Measurements from ENCODE around the gene APPL1.

Gene APPL1, protein sequence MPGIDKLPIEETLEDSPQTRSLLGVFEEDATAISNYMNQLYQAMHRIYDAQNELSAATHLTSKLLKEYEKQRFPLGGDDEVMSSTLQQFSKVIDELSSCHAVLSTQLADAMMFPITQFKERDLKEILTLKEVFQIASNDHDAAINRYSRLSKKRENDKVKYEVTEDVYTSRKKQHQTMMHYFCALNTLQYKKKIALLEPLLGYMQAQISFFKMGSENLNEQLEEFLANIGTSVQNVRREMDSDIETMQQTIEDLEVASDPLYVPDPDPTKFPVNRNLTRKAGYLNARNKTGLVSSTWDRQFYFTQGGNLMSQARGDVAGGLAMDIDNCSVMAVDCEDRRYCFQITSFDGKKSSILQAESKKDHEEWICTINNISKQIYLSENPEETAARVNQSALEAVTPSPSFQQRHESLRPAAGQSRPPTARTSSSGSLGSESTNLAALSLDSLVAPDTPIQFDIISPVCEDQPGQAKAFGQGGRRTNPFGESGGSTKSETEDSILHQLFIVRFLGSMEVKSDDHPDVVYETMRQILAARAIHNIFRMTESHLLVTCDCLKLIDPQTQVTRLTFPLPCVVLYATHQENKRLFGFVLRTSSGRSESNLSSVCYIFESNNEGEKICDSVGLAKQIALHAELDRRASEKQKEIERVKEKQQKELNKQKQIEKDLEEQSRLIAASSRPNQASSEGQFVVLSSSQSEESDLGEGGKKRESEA

GRCh38 chr3:57227204-57227929 is at the start of gene APPL1:
Gene APPL1, plus strand, starts transcription at chr3:57227729. Its CDS starts 155 bp downstream, at chr3:57227884.
- peak; percentile 98 for DNase-seq (ENCODE audit: low read depth, low spot score)

DNA sequence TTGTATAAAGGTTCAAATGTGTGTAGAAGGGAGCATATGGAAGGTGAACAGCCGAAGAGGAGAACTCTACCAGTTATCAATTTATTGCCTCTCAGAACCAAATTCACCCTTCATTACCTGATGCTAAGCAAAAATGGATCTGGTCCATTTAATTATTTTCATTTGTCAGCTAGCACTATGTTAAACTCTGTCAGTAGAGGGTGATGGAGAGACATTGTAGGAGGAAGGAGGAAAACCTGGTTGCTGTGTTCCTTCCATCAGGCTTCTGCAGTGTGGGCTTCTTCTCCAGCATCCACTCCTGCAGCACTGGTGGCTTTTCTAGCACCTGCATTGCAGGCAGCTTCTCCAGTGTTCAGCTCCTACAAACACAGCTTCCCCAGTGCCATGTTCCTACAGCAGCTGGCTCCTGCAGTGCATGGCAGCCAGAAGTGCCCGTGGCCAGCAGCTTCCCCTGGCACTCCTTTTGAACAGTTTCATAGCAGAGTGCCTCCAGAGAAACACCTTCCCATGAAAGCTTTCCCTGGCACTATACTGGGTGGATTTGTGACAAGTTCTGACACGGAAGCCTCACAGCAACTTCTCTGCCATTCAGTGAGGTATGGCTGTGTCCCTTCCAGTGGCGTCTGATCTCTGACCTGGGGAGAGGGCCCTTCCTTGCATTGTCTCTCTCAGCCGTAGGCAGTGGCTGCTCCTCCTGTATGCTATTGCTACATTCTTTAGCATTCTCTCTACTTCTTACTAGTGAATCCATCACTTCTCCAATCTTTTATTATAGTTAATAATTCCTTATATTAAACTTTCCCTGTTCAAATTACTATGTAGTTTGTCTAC is 47.7 kb upstream of the APPL1 start:
- DNase-seq (ENCODE audit: low read depth, low spot score) = peak; percentile 48

DNA sequence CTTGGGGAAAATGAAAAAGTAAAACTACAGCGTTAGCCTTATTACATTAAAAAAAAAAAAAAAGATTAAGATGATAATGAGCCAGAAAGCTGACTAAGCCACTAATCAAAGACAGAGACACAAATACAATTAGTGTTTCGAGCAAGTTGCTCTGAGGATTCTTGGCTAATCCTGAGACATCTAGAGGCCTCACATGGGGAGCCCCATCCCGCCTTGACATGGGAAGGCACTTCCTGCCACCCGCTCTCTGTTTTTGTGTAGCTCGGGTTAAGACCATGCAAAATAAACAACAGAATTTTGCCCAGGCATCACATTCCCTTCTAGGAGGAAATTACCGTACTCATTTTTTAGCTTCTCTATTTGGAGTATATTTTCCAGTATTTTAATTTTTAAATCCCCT is 43.0 kb upstream of the APPL1 start:
- no peak for DNase-seq (ENCODE audit: low read depth, low spot score)

- DNase-seq (ENCODE audit: low read depth, low spot score) = no peak
These were observed 35.5 kb upstream of the APPL1 start for GRCh38 chr3:57192028-57192427.

- no peak for DNase-seq (ENCODE audit: low read depth, low spot score)
These were observed 32.9 kb upstream of the APPL1 start for GRCh38 chr3:57194641-57195040.

DNA sequence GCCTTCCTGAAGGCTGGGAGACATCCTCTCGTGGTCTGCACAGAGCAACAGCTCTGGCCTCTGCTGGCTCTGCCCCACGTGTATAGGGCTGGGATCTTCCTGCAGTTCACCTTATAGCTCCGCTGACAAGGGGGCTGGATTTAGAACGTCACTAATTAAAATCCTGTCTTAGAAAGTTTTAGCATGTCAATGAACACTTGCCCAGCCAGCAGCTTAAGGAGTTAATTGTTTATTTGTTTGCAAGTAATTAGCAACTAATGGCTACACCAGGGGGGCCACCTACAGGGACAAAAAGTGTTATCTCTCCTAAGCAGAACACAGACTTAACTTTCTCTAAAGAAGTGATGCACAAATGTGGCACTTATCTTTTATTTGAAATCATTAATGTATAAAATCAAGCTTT is 27.6 kb upstream of the APPL1 start, which contains the start of gene HESX1:
Gene HESX1 (minus strand): TSS at position 84 of the 403 bp plus-strand sequence. CDS start 60 bp downstream, at position 24.
- DNase-seq (ENCODE audit: low read depth, low spot score) = no peak

- no peak for DNase-seq (ENCODE audit: low read depth, low spot score)
These were observed 21.1 kb upstream of the APPL1 start for GRCh38 chr3:57206423-57206822.

- DNase-seq (ENCODE audit: low read depth, low spot score) = peak; percentile 31
These were observed 5.6 kb upstream of the APPL1 start for GRCh38 chr3:57221883-57222282.

GRCh38 chr3:57224856-57225255 is 2.7 kb upstream of the APPL1 start:
- DNase-seq (ENCODE audit: low read depth, low spot score) = no peak

DNA sequence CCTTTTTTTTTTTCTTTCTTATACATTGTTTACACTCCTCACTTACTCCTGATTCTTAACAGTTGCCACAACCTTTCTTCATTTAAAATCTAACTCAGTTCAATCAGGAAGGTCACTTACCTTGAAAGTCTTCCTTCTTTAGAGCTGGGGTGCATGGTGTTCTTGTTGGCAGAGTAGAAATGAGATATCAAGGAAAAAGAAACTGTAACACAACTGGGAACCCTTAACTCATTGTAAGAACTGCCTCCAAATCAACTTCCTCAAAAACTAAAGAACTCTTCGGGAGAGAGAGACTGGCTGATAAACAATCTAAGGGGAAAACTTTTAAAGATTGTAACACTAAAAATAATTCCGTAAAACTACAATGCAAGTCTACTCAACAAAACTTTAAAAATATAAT is 1.4 kb upstream of the APPL1 start:
- no peak for DNase-seq (ENCODE audit: low read depth, low spot score)

DNA sequence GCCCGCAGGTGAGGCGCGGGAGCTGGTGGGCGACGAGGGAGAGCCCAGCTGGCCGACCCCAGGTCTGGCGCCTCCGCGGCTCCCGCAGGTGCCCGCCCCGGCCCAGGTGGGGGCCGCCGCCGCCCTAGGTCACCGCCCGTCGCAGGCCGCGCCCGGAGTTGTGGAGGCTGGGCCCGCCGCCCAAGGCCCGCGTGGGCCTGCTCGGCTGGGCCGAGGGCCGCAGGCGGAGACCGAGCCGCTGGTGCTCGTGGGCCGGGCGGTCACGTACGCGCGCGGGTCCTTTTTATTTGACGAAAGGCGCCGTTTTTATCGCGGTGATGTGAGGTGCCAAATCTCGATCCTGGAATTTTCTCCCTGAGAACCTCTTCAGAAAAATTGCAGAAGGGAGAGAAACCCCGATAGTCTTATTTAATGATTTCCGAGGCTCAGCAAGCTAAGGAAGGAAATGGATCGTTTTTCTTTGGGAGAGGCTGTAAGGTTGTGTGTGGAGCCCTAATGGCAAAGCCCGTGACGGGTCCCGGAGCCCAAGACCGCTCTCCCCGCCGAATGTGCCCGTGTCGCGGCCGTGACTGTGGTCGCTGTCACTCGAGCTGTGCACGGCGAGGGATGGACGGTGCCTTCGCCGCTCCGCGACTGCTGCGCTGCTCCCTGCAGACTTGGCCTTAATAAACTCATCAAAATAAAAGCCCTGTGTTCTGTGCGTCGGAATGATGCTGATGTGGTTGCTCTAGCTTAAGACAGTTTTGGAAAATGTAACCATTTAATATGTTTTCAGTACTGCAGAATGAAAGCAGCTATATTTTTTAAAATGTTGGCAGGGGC is 612 bp downstream of the APPL1 start:
- DNase-seq (ENCODE audit: low read depth, low spot score) = peak; percentile 65

- DNase-seq (ENCODE audit: low read depth, low spot score) = no peak
These were observed 2.5 kb downstream of the APPL1 start for GRCh38 chr3:57230006-57230405.

GRCh38 chr3:57233799-57234198 is 6.3 kb downstream of the APPL1 start:
- no peak for DNase-seq (ENCODE audit: low read depth, low spot score)

DNA sequence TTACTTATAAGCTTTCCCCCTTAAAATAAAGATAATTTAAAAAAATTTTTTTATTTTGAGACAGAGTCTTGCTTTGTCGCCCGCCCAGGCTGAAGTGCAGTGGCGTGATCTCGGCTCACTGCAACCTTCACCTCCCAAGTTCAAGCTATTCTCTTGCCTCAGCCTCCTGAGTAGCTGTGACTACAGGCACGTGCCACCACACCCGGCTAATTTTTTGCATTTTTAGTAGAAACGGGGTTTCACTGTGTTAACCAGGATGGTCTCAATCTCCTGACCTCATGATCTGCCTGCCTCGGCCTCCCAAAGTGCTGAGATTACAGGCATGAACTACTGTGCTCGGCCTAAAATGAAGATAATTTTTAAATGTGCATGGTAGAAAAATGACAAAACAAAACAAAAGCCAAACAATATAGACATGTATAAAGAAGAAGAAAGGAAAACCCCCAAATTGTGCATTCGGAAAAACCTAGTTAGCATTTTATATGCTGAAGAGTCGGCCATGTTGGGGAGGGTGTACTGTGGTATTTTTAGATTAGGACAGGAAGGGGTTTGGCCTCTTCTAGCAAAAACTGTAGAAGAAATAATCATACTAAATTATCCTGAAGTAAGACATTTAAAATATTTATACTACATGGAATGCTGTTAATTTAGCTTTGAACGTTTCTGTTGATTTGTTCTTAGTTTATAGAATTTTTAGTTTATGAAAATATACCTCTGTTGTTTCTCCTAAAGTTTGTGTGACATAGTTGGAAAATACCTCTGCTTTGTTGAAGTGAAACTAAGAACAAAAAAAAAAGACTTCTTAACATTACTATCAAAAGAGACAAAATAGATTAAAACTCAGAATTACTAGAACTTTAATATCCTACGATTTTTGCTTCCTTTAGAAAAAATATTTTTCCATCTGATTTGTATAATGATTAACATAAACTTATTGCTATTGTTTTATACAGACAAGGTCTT is 7.4 kb downstream of the APPL1 start:
- DNase-seq (ENCODE audit: low read depth, low spot score) = no peak

DNA sequence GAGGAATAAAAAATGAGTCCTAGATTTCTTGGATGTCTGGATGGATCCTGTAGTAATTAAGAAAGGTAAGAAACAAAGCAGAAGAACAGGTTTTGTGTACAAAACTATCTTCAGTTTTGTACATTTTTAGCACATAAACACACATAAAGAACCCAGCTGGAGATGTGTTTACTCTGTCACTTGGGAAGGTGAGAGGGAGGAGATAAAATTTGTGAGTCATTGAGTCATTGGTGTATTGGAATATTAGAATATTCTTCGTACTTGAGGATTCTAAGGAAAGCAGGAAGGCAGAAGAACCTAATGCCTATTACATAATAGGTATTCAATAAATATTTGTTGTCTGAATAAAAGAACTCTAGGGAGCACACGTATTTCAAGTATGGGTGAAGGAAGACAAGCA is 17.4 kb downstream of the APPL1 start:
- DNase-seq (ENCODE audit: low read depth, low spot score) = no peak

GRCh38 chr3:57252404-57252803 is 24.9 kb downstream of the APPL1 start:
- no peak for DNase-seq (ENCODE audit: low read depth, low spot score)

DNA sequence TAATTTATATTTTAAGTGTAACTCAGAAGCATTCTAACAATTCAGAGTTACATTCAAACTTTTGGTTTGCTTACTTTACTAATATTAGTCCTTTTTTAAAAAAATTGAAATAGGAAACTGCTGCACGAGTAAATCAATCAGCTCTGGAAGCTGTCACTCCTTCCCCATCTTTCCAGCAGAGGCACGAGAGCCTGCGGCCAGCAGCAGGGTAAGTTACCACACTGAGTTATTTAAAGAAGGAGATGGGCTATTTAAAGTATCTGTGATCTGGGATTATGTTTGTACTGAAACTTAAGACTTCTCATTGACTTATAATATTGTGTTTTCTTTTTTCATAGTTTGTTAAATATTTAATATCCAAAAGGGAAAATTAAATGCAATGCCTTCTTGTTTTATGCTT is 29.3 kb downstream of the APPL1 start:
- no peak for DNase-seq (ENCODE audit: low read depth, low spot score)

DNA sequence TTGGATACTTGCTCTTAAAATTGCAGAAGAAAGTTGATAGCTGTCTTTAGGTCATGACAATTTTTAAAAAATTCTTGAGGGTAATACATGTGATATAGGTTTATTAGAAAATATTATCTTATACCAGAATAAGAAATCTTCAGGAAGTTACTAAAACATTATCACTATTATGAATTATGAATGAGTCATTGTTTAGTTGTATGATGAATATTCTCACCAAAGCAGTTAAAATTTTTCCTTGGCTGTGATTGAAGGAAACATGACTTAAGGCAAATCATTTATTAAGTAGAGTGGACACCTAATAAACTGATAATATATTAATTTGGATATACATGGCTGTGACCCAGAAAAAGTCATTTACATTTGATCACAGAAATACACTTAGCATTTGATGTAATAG is 30.1 kb downstream of the APPL1 start:
- DNase-seq (ENCODE audit: low read depth, low spot score) = no peak

GRCh38 chr3:57261119-57261518 is 33.6 kb downstream of the APPL1 start:
- no peak for DNase-seq (ENCODE audit: low read depth, low spot score)

Data from astrocyte of the hippocampus (primary cell).